GM13976 (cell line): Measurements from ENCODE around the gene SP5.

Source experiments
- DNase-seq: peaks from one replicate; pipeline ENCODE4 v3.0.0; 2012; ENCODE audit warnings: low spot score
- CTCF ChIP-seq: IDR thresholded peaks from 2 replicates; pipeline ENCODE4 v1.5.1; 2012; ENCODE audit warnings: borderline replicate concordance, mild to moderate bottlenecking; ENCODE audit not compliant: insufficient read depth; ENCODE audit errors: extremely low read depth, missing control alignments, control extremely low read depth
- in situ Hi-C: fragments of 300-500 bp; cut with MboI; formaldehyde crosslinking; loops from one replicate; pipeline ENCODE4 v1.12.0; 2022; ENCODE audit warnings: low sequenced_read_pairs, mixed read lengths, inconsistent platforms; ENCODE audit not compliant: unreplicated experiment

SP5 gene

GRCh38 chr2:170694316-170694715 is 20.8 kb upstream of the SP5 start:
- in situ Hi-C loops: no loop called here

GRCh38 chr2:170695521-170696410 is 19.4 kb upstream of the SP5 start:
- TF ChIP-seq CTCF: no peak
- no peak for DNase-seq
- in situ Hi-C loops: no loop called here

More at GRCh38 chr2:170694316-170694715, 20.8 kb upstream of the SP5 start:
- no peak for DNase-seq
- TF ChIP-seq CTCF: no peak

GRCh38 chr2:170696948-170697347 is 18.2 kb upstream of the SP5 start:
- no peak for TF ChIP-seq CTCF
- in situ Hi-C loops: no loop called here
- DNase-seq: no peak

GRCh38 chr2:170701011-170701410 is 14.1 kb upstream of the SP5 start:
- no peak for DNase-seq
- in situ Hi-C loops: loop anchor here (25.0 kb wide), 1 partner anchor 1386 kb away; the partner anchor contains the start of gene DLX1
- TF ChIP-seq CTCF: no peak

GRCh38 chr2:170703776-170704476 is 11.2 kb upstream of the SP5 start:
- no peak for TF ChIP-seq CTCF
- in situ Hi-C loops: loop anchor here (25.0 kb wide), 1 partner anchor 1383 kb away; the partner anchor contains the start of gene DLX1

More at GRCh38 chr2:170703776-170704476, 11.2 kb upstream of the SP5 start:
- DNase-seq: no peak
